HG03571 (cell line): ENCODE data around the gene RARG.

ENCODE experiments used
- ATAC-seq: cut with Tn5 transposase; IDR thresholded peaks from one replicate; pipeline ENCODE4 v1.9.1; 2021; ENCODE audit not compliant: unreplicated experiment

RARG gene

DNA sequence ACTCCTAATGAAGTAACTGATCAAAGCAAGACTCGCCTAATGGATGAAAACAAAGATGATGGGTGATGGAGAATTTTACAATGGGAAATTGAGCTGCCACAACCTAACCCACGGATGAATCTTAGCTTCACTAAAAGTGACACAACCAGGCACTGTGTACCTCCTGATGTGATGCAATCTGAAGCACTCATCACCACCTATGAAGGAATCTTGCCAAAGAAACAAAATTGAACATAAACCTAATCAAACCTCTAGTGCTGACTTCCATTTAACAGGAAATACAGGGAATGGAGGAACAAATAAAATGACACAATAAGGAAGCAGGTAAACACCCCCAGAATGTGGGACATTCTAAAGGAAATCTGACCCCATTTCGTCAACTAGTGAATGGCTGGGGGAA lies 13.3 kb upstream of the RARG start:
- no peak for ATAC-seq

DNA sequence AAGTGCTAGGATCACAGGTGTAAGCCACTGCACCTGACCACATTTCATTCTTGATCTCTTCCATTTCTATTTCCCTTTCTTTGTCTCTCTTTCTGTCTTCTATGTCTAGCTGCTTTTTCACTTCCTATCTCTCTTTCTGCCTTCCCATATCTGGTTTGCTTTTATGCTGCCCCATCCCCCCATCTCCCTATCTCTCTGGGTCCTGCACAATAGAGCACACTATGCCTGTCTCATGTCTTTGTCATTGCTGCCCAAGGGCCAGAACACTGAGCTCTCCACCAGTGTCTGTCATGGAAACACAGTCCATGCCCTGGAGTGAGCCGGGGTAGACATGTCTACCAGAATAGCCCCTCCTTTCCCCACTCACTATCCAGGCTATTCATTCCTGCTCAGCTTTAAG lies 12.3 kb upstream of the RARG start:
- no peak for ATAC-seq

DNA sequence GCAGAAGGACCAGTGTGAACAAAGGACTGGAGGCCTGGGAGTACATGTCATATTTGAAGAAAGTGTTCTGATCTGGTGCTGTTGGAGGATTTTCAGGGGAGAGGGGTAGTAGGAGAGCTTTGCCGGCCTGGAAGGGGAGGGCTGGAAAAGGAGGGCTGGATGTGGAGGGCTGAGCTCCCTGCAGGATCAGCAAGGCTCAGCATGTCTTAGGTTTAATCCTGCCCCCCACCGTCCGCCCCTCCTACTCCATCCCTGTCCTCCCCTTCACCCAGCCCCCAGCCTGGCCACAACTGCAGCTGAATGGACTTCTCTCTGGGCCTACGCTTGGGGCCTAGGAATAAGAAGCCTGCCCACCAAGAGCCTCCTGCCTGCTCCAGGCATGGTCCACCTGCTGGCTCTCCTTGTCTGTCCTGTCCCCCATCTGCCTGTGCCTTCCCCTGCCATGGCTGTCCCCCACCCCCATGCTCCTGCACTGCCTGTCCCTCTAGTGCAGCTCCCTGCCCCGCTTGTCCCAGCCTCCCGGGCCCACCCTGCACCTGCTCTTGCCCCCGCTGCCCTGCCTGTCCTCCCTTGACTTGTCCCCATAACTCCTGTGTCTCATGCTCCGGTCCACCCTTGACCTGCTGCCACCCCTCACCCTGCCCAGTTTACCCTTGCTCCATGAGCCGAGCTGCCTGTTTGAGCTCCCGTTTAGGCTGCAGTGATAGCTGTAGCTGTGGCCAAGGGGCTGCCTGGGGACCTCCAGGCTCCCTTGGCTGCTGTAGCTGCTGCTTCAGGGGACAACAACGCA lies 9.8 kb upstream of the RARG start:
- ATAC-seq, result no peak

DNA sequence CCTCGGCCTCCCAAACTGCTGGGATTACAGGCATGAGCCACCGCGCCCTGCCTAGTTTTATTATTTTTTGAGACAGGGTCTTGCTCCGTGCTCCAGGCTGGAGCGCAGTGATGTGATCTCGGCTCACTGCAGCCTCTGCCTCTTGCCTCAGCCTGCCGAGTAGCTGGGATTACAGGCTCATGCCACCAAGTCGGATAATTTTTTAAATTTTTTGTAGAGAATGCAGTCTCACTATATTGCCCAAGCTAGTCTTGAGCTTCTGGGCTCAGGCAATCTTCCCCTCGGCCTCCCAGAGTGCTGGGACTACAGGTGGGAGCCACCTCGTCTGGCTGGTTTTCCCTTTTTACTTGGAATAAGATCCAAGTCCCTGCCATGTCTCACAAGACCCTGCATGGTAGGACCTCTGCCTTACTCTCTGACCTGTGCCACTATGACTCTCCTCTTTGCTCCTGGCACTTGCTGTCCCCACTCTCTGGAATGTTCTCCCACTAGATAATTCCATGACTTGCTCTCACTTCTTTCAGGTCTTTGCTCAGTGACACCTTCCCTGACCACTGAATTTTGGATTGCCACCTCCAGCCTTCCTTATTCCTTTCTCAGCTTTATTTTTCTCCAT lies 7.7 kb upstream of the RARG start:
- no peak for ATAC-seq

DNA sequence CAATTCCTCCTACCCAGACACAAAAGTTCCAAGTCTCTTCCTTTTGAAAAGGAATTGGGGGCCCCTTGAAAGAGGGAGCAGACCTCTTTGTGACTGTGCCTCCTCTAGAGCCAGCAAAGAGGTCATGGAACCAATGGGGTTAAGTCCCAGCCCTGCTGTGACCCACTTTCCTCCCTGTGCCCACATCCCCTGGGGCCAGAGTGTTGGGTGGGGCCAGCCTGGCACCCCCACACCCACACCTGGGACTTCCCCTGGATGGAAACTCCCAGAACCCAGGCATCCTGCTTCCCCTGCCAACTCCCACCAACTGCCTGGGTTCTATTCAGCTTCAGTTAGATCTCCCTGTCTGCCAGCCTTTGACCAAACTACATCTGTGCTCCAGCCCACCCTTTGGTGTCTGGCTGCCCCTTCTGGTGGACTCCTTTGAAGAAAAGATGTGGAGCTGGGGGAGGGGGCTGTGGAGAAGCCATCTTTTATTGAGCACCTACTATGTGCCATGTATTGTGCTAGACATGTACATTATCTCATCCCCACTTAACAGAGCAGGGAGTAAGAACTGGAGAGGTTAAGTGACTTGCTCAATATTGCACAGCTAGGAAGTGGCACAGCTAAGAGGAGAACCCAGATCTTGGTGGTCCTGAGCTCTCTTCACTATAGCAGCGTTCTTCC lies 4.6 kb upstream of the RARG start:
- no peak for ATAC-seq

DNA sequence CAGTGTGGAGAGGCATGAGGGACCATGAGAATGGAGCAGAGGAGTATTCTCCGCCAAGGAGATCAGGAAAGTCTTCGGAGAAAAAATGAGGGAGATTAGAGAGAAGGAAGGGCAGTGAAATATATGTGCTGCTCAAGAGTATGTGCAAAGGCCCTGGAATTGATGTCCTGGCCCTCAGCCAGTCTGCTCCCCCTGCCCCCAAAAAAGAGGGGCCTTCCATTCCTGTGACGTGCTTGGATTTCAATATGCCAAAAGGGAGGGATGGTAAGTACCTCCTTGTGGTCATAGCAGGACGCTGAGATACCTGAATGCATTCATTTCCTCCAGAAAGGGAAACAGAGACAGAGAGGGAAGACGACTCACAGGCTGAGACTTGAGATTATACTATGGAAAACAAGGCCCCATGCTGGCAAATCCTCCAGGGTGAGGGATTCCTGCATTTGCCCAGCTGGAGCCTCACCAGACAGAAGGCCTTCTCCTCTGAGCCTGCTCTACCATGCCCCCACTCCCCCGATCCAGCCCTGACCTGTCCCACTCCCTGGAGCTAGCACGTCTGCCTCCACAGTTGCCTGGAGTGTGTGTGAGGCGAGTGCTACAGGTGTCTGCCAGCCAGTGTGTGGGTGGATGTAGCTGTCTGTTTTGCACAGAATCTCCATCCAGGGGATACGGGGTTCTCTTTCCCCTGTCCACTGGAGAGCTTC lies 3.9 kb upstream of the RARG start:
- no peak for ATAC-seq

DNA sequence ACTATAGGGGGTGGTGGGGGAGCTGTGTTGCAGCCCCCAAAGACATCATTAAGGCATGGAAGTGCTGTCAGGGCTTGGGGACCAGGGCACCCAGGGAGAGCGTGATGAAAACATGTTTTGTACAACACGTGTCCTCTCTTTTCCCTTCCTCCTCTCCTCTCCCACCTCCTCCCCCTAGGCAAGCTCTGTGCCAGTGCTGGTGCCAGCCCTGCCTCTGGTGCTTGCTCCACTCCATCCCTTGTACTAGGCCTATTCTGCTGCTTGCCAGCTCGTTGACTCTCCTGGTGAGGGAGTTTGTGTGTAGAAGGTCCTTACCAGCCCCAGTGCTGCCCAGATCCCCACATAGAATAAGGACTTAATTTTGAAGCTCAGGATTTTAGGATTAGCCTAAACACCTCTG lies 3.2 kb upstream of the RARG start:
- no peak for ATAC-seq

DNA sequence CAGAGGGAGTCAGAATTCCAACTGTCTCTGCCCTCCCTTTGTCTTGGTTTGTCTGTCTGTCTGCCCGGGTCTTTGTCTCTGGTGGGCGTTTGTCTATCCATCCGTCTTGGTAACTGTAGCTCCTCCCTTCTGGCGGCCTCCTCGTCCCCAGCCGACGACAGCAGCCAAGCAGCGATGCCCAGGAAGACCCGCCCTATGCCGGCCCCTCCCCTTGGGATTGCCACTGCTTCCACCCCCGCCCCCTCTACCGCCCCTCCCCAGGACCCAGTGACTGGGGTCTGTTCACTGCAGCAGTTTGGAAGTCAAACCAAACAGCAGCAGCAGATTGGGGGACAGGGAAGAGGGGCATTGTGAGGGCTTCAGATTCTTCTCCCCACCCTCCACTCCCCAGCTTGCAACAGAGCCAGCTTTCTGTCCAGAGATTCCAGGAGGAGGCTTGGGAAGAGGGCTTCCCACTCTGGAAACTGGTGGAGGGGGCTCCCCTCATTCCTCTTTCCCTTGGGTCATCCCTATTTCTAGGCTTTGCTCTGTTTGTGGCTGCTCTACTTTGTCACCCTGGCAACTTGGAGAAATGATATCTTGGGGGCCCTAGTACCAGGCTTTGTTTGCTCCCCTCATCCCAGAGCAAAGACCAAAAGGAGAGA lies 2.4 kb upstream of the RARG start:
- no peak for ATAC-seq

DNA sequence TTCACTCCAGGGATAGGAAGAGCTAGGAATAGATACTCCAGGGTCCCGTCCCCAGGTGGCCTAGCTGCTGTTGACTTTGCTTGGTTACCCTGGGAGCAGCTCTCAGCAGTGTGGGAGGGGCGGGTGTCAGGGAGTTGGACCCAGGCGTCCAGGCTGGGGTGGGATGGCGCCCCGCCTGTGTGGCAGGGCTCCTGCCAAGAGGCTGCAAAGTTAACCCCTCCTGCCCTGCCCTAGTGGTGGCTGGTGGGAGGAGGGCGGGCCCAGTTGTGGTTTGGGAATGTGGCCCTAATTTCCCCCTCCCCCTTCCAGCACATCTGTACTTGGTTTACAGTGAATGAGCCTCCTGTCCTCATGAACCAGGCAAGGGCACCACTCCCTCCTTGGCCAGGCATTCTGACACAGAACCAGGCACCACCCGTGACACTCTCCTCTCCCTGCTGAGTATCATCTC lies 1.7 kb upstream of the RARG start:
- no peak for ATAC-seq

DNA sequence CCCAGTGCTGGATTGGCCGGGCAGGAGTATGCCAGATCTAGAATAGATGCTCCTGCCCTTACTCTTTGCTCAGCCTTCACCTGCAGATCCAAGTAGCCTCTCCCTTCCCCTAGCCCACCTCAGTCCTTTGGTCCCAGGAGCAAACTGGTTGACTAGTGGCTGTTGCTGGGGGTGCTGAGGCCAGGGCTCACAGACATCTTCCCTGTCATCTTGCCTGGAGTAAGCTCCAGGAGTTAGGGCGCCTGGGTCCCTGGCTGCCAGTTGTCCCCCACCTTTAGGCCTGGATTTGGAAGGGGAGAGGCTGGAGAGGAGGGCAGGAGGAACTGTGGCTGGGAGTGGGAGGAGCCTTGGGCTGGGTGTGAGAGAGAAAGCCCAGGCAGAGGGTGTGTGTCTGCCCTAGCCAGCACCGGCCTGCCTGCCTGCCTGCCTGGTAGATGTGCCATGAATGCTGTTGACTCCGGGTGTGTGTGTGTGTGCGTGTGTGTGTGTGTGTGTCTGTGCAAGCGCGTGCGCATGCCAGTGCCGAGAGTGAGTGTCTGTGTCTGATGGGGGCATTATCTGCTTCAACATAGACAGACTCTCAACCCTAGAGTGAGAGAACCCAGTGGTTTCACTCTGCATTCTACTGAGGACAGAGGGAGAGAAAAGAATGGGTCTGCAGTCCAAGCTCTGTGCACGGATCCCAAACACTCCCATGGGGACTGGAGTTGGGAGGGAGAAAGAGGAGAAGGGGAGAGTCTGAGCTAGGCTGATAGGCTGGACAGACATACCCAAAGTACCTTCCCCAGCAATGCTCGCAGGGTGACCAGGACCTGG lies 845 bp upstream of the RARG start:
- no peak for ATAC-seq

DNA sequence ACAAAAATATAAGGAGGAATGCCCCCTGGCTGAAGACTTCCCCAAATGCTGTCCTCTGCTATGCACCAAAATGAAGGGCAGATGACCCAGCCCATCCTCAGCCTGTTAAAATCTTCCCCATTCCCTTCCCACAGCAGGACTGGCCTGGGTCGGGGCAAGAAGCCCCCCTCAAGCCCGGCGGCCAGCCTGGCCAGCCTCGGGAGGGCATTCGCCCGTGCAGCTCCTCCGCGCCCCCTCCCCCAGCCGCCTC lies 413 bp downstream of the RARG start:
- ATAC-seq, result no peak

DNA sequence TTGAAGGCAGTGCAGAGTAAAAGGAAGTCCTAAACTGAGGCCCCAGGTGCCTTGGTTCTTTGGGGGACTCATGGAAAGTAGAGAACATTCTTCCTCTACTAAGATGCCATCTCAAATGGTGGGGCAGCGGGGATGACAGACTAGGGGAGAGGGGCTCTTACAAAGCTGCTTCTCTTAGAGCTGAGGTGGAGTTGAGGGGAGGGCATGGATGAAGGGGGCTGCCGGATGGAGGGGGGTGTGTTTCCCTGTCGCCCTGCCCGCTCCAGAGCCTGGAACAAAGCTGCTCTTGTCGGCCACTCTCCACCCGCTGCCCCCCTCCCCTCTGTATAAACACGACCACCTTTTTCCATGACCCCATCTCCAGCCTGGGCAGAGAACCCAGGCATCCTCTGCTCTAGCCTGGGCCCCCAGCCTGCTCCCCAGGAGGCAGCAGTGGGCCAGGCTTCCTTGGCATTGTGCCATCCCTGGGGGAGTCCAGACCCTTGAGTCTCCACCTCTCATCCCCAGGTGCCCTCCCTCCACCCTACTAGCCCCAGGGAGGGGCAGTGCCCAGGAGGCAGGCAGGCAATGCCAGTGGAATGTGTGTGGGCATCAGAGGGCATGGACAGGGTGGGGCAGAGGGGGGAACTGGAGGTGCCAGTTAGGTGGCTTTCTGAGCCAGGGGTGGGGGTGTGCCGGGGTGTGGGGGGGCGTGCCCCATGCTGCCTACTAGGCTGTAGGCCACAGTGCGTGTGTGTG lies 1.7 kb downstream of the RARG start:
- ATAC-seq, result no peak

DNA sequence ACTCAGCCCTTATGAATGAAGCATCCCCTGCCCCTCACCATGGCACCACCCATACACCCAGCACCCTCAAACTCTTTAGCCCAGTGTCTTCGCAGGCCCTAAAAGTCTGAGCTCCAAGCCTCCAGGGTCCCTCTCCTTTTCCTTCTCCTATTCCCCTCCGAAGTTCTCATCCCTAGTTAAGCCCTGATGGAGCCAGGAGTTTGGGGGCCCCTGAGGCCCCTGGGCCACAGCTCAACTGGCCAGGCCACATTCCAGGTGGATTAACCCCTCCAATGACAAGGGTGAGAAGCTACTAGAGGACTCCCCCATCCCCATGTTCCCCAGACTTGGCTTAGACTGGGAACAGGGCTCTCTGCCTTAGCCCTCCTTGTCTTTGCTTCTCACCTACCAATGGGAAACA lies 2.6 kb downstream of the RARG start:
- ATAC-seq, result no peak

DNA sequence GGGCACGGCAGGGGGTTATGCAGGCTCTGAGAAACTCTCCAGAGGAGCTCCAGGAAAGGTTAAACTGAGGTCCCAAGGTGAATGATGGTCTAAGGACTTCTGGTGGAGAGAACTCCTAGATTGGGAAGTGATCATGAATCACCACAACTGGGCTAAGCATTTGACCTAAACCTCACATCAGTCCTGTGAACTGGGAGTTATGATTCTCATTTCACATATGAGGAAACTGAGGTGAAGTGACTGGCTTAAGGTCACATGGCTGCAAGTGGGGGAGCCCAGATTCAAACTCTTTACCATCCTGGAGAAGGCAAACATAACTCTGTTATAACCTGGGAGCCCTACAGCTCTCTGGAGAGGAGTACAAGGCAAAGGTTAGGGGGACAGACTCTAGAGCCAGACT lies 4.2 kb downstream of the RARG start:
- ATAC-seq, result no peak

DNA sequence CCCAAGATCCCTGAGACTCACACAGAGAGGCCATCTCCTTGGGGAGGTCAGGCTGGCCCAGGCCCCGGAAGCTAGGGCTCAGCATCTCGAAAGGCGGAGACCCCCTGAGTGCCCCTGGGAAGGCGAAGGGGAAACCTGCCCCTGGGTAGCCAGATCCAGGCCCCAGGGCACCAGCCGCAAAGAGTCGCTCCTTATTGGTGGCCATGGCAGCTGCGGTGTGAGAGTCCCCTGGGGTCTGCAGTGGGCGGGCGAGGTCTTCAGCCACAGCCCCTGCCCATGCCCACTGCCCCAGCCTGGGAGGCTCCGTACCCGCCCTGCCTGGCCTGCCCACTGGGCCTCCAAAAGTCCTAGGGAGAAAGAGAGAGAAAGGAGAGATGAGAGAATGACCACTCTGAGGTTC lies 4.7 kb downstream of the RARG start:
- no peak for ATAC-seq

DNA sequence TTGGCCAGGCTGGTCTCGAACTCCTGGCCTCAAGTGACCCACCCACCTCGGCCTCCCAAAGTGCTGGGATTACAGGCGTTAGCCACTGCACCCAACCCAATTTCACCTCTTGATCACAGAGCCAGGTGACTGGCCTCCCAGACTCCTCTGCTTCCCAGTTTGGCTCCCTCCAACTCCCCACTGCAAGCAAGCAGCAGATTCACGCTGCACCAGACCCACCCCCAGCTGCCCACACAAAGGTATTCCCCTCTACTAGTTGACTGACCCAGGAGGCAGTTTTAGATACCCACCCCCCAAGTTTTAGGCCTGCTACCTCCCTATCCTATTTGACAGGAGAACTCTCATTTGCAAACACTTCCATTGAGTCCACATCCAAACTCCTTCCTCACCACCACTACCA lies 5.2 kb downstream of the RARG start:
- no peak for ATAC-seq

DNA sequence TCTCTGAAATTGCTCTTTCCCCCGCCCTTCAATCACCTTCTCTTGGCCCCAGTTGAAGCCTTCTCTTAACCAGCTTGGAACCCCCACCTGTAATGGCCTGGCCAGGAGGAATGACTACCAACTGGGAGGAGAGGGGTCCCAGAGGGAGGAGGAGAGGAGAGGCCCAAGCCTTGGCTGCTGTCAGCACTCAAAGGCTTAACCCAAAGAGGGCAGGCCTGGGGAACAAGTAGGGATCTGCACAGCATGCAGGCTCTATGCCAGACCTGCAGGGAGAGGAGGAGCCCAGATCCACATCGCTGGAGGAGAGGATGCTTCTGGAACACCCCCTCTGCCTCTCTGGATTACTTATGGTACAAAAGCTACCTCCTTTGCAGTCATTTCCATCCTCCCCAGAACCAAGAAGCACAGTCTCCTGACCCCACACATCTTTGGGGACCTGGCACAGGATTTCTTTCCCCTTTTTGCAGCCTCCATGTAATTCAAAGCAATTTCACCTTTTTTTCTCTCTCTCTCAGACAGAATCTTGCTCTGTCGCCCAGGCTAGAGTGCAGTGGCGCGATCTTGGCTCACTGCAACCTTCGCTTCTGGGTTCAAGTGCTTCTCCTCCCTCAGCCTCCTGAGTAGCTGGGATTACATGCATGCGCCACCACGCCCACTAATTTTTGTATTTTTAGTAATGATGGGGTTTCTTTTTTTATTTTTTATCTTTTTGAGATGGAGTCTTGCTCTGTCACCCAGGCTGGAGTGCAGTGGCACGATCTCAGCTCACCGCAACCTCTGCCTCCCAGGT lies 6.2 kb downstream of the RARG start:
- no peak for ATAC-seq

DNA sequence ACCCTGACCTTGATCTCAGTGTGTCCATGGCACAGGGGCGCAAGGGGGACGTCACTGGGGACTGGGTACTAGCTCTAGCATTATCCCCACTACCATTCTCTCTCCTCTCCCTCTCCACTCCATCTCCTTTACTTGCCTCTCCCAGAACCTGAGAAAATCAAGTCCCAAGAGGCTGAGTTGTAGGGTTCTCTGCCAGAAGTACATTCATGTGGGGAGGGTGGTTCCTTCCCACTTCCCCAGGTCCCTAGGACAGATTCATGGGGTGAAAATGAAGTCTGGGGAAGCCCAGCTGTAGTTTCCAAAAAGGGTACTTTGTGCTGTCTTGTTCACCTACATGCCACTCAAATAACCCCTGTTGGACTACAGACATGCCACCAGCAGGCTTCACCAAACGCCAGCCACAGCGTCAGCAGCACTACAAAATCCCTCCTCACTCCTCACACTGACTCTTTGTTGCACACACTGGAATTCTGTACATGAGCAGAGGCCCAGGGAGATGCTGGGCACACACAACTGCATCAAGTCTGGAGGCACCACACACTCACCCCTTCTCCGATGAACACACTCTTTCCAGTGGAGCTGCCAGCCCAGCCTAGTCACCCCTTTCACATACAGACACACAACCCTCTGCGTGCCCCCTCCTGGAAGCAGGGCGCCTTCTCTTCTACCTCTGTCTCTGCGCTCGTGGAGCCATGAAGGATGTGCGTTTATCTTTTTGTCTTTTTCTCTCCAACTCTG lies 6.9 kb downstream of the RARG start:
- no peak for ATAC-seq
